GM23338 (cell line): ENCODE data around the gene TUBG1. TPM values are rescaled to one million over a fixed set of nuclear protein-coding genes. Genes with fewer than 3 reads are reported as not detected.

Experiments used
- ATAC-seq: fragments of 200-7000 bp; cut with Tn5 transposase; 3 replicates; pipeline ENCODE4 v1.9.1; 2020
- DNase-seq: peaks from one replicate; pipeline ENCODE4 v3.0.0-alpha.2; 2015; ENCODE audit warnings: low spot score
- H2AFZ ChIP-seq: fragments of 200-600 bp; sonication (generic); 2 replicates; pipeline ENCODE4 v1.8.0; 2016; ENCODE audit warnings: antibody characterized with exemption, mild to moderate bottlenecking, moderate library complexity
- H3F3A ChIP-seq: fragments of 200-600 bp; sonication (generic); replicated peaks from 2 replicates; pipeline ENCODE4 v1.8.0; 2017; ENCODE audit warnings: antibody characterized with exemption, mixed run types, low read depth
- H3K27ac ChIP-seq: fragments of 200-600 bp; sonication (generic); 2 replicates; pipeline ENCODE4 v1.6.1; 2016; ENCODE audit warnings: low read depth
- H3K27me3 ChIP-seq: fragments of 200-600 bp; sonication (generic); 2 replicates; pipeline ENCODE4 v1.8.0; 2016; ENCODE audit warnings: mild to moderate bottlenecking, mixed run types, moderate library complexity; ENCODE audit not compliant: insufficient read depth
- H3K36me3 ChIP-seq: fragments of 200-600 bp; sonication (generic); 2 replicates; pipeline ENCODE4 v1.8.0; 2016; ENCODE audit warnings: mild to moderate bottlenecking; ENCODE audit not compliant: insufficient read depth
- H3K4me1 ChIP-seq: fragments of 200-600 bp; sonication (generic); 2 replicates; pipeline ENCODE4 v1.8.0; 2016; ENCODE audit warnings: mild to moderate bottlenecking, moderate library complexity; ENCODE audit not compliant: insufficient read depth
- H3K4me2 ChIP-seq: fragments of 200-600 bp; sonication (generic); 2 replicates; pipeline ENCODE4 v1.7.1; 2017; ENCODE audit warnings: mixed run types
- H3K4me3 ChIP-seq: fragments of 200-600 bp; sonication (generic); 2 replicates; pipeline ENCODE4 v1.6.1; 2016; ENCODE audit warnings: mixed run types
- H3K79me2 ChIP-seq: fragments of 200-600 bp; sonication (generic); replicated peaks from 2 replicates; pipeline ENCODE4 v1.8.0; 2017; ENCODE audit warnings: mild to moderate bottlenecking; ENCODE audit not compliant: insufficient read depth
- H3K9me2 ChIP-seq: fragments of 200-600 bp; sonication (generic); 2 replicates; pipeline ENCODE4 v1.8.0; 2017; ENCODE audit not compliant: insufficient read depth
- H4K20me1 ChIP-seq: fragments of 200-600 bp; sonication (generic); replicated peaks from 2 replicates; pipeline ENCODE4 v1.8.0; 2017; ENCODE audit warnings: mild to moderate bottlenecking; ENCODE audit not compliant: insufficient read depth
- H3K27ac Mint-ChIP-seq: 2 replicates; pipeline ENCODE4 v1.8.0; 2020; ENCODE audit warnings: inconsistent platforms, mild to moderate bottlenecking, moderate library complexity, mixed read lengths
- H3K27me3 Mint-ChIP-seq: 3 replicates; pipeline ENCODE4 v1.8.0; 2022; ENCODE audit warnings: low read depth, mild to moderate bottlenecking, moderate library complexity, mixed read lengths, inconsistent platforms; ENCODE audit not compliant: insufficient read depth, poor library complexity
- H3K36me3 Mint-ChIP-seq: 3 replicates; pipeline ENCODE4 v1.8.0; 2021; ENCODE audit warnings: low read depth, mild to moderate bottlenecking, inconsistent platforms, moderate library complexity, mixed read lengths
- H3K4me1 Mint-ChIP-seq: 3 replicates; pipeline ENCODE4 v1.8.0; 2020; ENCODE audit warnings: mild to moderate bottlenecking, inconsistent platforms, mixed read lengths
- H3K4me3 Mint-ChIP-seq: 3 replicates; pipeline ENCODE4 v1.8.0; 2021; ENCODE audit warnings: moderate library complexity, mild to moderate bottlenecking, inconsistent platforms, mixed read lengths
- H3K9me3 Mint-ChIP-seq: 3 replicates; pipeline ENCODE4 v1.8.0; 2020; ENCODE audit warnings: moderate library complexity, mild to moderate bottlenecking, inconsistent platforms, mixed read lengths
- CREB1 ChIP-seq: fragments of 250-450 bp; sonication (Bioruptor Pico); IDR thresholded peaks from 2 replicates; pipeline ENCODE4 v1.5.0; 2020; ENCODE audit warnings: low read depth, mild to moderate bottlenecking, moderate library complexity
- EZH2phosphoT487 ChIP-seq: fragments of 200-600 bp; sonication (generic); IDR thresholded peaks from one replicate; pipeline ENCODE4 v1.8.1; 2018; ENCODE audit warnings: antibody characterized with exemption; ENCODE audit not compliant: unreplicated experiment
- JUNB ChIP-seq: IDR thresholded peaks from one replicate; pipeline ENCODE4 v1.6.1; 2016; ENCODE audit warnings: antibody characterized with exemption; ENCODE audit not compliant: unreplicated experiment
- NANOG ChIP-seq: IDR thresholded peaks from 2 replicates; pipeline ENCODE4 v1.6.1; 2016; ENCODE audit warnings: antibody characterized with exemption, borderline replicate concordance
- POLR2AphosphoS5 ChIP-seq: IDR thresholded peaks from 2 replicates; pipeline ENCODE4 v1.6.1; 2016; ENCODE audit warnings: antibody characterized with exemption, low read depth
- ZNF114 ChIP-seq: fragments of 250-450 bp; sonication (Bioruptor Pico); IDR thresholded peaks from 2 replicates; pipeline ENCODE4 v1.5.0; 2020; ENCODE audit warnings: mild to moderate bottlenecking, moderate library complexity
- ZNF331 ChIP-seq: fragments of 250-450 bp; sonication (Bioruptor Pico); IDR thresholded peaks from 2 replicates; pipeline ENCODE4 v1.5.0; 2020; ENCODE audit warnings: low read depth, mild to moderate bottlenecking, moderate library complexity
- polyA plus RNA-seq: library from polyadenylated mRNA; unstranded; fragments of >200 nt; fragmentation: Nextera tagmentation; extraction: Ambion mirVana; gene quantifications from 2 replicates; pipeline ENCODE4 v1.2.1, GENCODE V29; 2016
- total RNA-seq: library from RNA; depleted of rRNA; stranded (reverse); fragments of >200 nt; shearing (Covaris generic); gene quantifications from 2 replicates; pipeline ENCODE4 v1.2.3, GENCODE V29; 2014
- TF ChIP-seq, protein P1 (sequence below), 2 experiments: fragments of 200-600 bp in 1 of 2; sonication (generic) in 1 of 2; conservative IDR thresholded peaks; 2 replicates each; pipeline versions ENCODE4 v1.5.1 to v1.6.1; 2016 to 2017; ENCODE audit warnings: antibody characterized with exemption in 2 of 2, low read depth in 2 of 2, mild to moderate bottlenecking in 2 of 2, moderate library complexity in 1 of 2
- TF ChIP-seq, protein P2 (sequence below): IDR thresholded peaks from 2 replicates; pipeline ENCODE4 v1.6.1; 2016; ENCODE audit warnings: antibody characterized with exemption

The TUBG1 gene
- total and polyA plus RNA-seq, 2 experiments from 2014 or later = 101 to 117 TPM

DNA sequence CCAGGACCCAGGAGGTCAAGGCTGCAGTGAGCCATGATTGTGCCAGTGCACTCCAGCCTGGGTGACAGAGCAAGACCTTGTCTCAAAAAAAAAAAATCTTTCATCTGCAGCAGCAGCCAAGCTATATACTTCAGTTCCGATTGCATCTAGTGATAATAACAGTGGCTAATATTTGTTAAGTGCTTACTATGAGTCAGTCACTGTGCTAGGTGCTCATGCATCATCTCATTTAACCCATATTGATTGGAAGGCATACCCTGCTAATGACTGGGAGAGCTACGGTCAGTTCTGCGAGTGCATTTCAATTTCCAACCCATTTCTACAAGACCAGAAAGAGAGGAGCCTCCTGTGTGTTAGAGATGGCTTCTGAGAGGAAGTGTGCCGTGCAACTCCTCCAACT, 41.9 kb downstream of the TUBG1 start (continued):
- TF ChIP-seq, protein P1, sequence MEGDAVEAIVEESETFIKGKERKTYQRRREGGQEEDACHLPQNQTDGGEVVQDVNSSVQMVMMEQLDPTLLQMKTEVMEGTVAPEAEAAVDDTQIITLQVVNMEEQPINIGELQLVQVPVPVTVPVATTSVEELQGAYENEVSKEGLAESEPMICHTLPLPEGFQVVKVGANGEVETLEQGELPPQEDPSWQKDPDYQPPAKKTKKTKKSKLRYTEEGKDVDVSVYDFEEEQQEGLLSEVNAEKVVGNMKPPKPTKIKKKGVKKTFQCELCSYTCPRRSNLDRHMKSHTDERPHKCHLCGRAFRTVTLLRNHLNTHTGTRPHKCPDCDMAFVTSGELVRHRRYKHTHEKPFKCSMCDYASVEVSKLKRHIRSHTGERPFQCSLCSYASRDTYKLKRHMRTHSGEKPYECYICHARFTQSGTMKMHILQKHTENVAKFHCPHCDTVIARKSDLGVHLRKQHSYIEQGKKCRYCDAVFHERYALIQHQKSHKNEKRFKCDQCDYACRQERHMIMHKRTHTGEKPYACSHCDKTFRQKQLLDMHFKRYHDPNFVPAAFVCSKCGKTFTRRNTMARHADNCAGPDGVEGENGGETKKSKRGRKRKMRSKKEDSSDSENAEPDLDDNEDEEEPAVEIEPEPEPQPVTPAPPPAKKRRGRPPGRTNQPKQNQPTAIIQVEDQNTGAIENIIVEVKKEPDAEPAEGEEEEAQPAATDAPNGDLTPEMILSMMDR (conservative IDR thresholded peaks at IDR 0.05; ENCODE audit: low read depth in 2 of 2) = no peak
- TF ChIP-seq ZNF331 (no peak), POLR2AphosphoS5 (no peak), EZH2phosphoT487 (no peak), JUNB (no peak), NANOG (no peak)
- TF ChIP-seq, protein P2, sequence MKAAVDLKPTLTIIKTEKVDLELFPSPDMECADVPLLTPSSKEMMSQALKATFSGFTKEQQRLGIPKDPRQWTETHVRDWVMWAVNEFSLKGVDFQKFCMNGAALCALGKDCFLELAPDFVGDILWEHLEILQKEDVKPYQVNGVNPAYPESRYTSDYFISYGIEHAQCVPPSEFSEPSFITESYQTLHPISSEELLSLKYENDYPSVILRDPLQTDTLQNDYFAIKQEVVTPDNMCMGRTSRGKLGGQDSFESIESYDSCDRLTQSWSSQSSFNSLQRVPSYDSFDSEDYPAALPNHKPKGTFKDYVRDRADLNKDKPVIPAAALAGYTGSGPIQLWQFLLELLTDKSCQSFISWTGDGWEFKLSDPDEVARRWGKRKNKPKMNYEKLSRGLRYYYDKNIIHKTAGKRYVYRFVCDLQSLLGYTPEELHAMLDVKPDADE = no peak

DNA sequence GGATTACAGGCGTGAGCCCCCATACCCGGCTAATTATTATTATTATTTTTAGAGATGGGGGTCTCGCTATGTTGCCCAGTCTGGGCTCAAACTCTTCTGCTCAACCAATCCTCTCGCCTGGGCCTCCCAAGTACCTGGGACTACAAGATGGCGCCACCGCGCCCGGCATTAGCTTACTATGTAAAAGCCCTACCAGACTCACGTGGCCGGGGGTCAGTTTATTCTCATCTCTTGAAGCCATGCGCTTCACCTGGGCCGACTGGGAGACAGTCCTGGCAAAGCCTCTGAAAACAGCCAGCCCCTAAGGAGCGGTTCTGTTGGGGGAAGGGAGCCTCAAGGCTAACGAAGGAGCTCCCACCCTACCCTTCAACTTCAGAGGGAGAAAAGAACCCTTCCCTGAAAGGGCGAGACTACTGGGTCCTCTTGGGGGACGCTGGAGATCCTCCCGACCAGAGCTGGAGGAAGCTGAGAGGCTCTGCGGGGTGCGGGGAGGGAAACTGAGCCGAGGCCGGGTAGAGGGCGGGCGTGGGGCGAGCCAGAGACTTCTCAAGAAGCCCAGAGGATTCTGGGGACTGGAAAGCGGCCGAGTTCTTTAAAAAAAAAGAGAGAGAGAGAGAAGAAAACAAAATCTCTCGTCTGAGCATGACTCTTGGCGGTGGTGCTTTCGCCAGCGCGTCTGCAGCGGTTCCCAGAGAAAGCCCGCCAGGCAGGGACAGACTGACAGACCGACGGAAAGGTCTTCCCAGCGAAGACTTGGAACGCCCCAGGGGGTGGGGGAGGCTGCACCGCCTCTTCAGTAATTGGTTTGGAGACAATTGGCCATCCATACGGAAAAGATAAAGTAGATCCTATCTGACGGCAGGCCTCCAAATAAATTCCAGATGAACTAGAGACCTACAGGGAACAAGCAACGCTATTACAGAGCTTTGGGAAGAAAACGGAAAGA, 44.0 kb downstream of the TUBG1 start:
- peak; percentile 51 for TF ChIP-seq POLR2AphosphoS5
- TF ChIP-seq CREB1 (CRISPR knock-in tag) = no peak
- Histone ChIP-seq H3K27ac (peak overlapping the region; percentile 84), H3K4me2 (peak overlapping the region; percentile 81), H3K79me2 (no peaks in the 10 kb centered on the region), H3K9me2 (no peaks in the 10 kb centered on the region), H3F3A (0 out of 2 replicates have a peak, but pooled peaks cover 8% of the 10 kb centered on the region), H3K4me3 (peak overlapping the region; percentile 68), H4K20me1 (no peaks in the 10 kb centered on the region), H2AFZ (peak overlapping the region; percentile 100), H3K27me3 (0 out of 2 replicates have a peak, but pooled peaks cover 3% of the 10 kb centered on the region), H3K4me1 (0 out of 2 replicates have a peak, but pooled peaks cover 2% of the 10 kb centered on the region), H3K36me3 (no peaks in the 10 kb centered on the region)
- DNase-seq (peak; percentile 76), ATAC-seq (peak; percentile 77)
- Mint-ChIP-seq H3K27ac (no peak overlapping the region), H3K4me3 (peak overlapping the region; percentile 56), H3K4me1 (peaks cover 14% of the 10 kb centered on the region), H3K36me3 (peaks cover 6% of the 10 kb centered on the region; the same call in 2 of the 3 replicates), H3K27me3 (peaks cover 9% of the 10 kb centered on the region), H3K9me3 (peaks cover 4% of the 10 kb centered on the region; the same call in 1 of the 3 replicates)

DNA sequence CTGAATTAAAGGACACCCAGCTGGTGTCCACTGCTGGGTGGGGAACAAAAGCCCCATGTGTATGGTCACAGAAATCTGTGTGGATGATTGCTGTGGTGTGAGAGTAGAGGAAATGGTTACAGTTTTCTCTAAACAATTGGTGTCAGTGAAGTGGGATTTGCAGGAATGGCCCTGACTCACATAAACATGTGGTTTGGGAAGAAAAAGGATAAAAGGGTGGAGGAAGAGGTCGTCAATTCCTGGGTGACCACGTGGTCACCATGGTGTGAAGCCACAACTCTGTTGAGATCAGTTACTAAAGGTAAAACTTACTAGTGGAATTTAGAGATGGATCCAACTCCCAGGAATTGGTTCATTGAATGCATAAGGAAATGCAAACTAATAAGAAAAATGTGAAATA, 46.0 kb downstream of the TUBG1 start:
- H3K4me1 Mint-ChIP-seq = peaks cover 19% of the 10 kb centered on the region
- peaks cover 4% of the 10 kb centered on the region; the same call in 1 of the 3 replicates for H3K9me3 Mint-ChIP-seq
- H3K27ac ChIP-seq = no peak overlapping the region
- H3K4me2 ChIP-seq = no peak overlapping the region
- peaks cover 7% of the 10 kb centered on the region; the same call in 2 of the 3 replicates for H3K36me3 Mint-ChIP-seq
- DNase-seq (no peak), ATAC-seq (no peak)
- H2AFZ ChIP-seq = no peak overlapping the region
- H3K27me3 Mint-ChIP-seq = peaks cover 12% of the 10 kb centered on the region
- H3K36me3 ChIP-seq = no peaks in the 10 kb centered on the region
- no peak overlapping the region for H3K4me3 Mint-ChIP-seq
- H4K20me1 ChIP-seq = no peaks in the 10 kb centered on the region
- H3F3A ChIP-seq = 0 out of 2 replicates have a peak, but pooled peaks cover 8% of the 10 kb centered on the region
- H3K4me3 ChIP-seq = no peak overlapping the region
- H3K4me1 ChIP-seq = peaks cover 8% of the 10 kb centered on the region
- H3K27ac Mint-ChIP-seq = no peak overlapping the region
- H3K27me3 ChIP-seq = 0 out of 2 replicates have a peak, but pooled peaks cover 3% of the 10 kb centered on the region
- H3K9me2 ChIP-seq = no peaks in the 10 kb centered on the region
- H3K79me2 ChIP-seq = no peaks in the 10 kb centered on the region
- TF ChIP-seq, protein P2 = no peak
- no peak for TF ChIP-seq EZH2phosphoT487
- TF ChIP-seq CREB1 (CRISPR knock-in tag) = no peak
- no peak for TF ChIP-seq JUNB
- TF ChIP-seq ZNF114 (CRISPR knock-in tag) = no peak
- TF ChIP-seq ZNF331 = no peak
